HG03196 (cell line): Measurements from ENCODE around the gene MAML1.
A peak's percentile ranks its signal among the peaks of the same experiment; 100 is the strongest.

Experiments
- ATAC-seq: cut with Tn5 transposase; IDR thresholded peaks from one replicate; pipeline ENCODE4 v1.9.1; 2021; ENCODE audit not compliant: unreplicated experiment

The MAML1 gene

GRCh38 chr5:179802207-179802883 is 69.7 kb downstream of the MAML1 start:
- ATAC-seq, result no peak

- no peak for ATAC-seq
These were observed 70.4 kb downstream of the MAML1 start for GRCh38 chr5:179802950-179803562.

GRCh38 chr5:179803651-179804554 is 71.3 kb downstream of the MAML1 start:
- ATAC-seq, result no peak

GRCh38 chr5:179804555-179804947 is 71.9 kb downstream of the MAML1 start:
- no peak for ATAC-seq

- no peak for ATAC-seq
These were observed 72.5 kb downstream of the MAML1 start for GRCh38 chr5:179805070-179805528.

- peak; percentile 18 for ATAC-seq
These were observed 73.1 kb downstream of the MAML1 start for GRCh38 chr5:179805529-179806249.

GRCh38 chr5:179806250-179807048 is 73.8 kb downstream of the MAML1 start, which contains the start of gene MGAT4B:
Gene MGAT4B, minus strand, starts transcription at chr5:179806866. Its CDS starts 283 bp downstream, at chr5:179806583.
- peak; percentile 64 for ATAC-seq

- ATAC-seq, result no peak
These were observed 79.7 kb downstream of the MAML1 start for GRCh38 chr5:179812135-179812825.

GRCh38 chr5:179812997-179813607 is 80.5 kb downstream of the MAML1 start:
- no peak for ATAC-seq

GRCh38 chr5:179814090-179814489 is 81.5 kb downstream of the MAML1 start:
- ATAC-seq, result no peak

GRCh38 chr5:179815491-179816249 is 83.0 kb downstream of the MAML1 start:
- ATAC-seq, result no peak

GRCh38 chr5:179816401-179816795 is 83.8 kb downstream of the MAML1 start:
- no peak for ATAC-seq

GRCh38 chr5:179816796-179817469 is 84.3 kb downstream of the MAML1 start:
- ATAC-seq, result no peak

- no peak for ATAC-seq
These were observed 84.8 kb downstream of the MAML1 start for GRCh38 chr5:179817470-179817840.

- no peak for ATAC-seq
These were observed 85.5 kb downstream of the MAML1 start for GRCh38 chr5:179817890-179818745.

GRCh38 chr5:179818746-179819295 is 86.2 kb downstream of the MAML1 start:
- peak; percentile 57 for ATAC-seq
